HG02588 (cell line): ENCODE data around the gene SALL1.

Source experiments
- ATAC-seq: cut with Tn5 transposase; IDR thresholded peaks from one replicate; pipeline ENCODE4 v1.9.1; 2021; ENCODE audit warnings: mild to moderate bottlenecking, moderate library complexity; ENCODE audit not compliant: unreplicated experiment

SALL1 gene

DNA sequence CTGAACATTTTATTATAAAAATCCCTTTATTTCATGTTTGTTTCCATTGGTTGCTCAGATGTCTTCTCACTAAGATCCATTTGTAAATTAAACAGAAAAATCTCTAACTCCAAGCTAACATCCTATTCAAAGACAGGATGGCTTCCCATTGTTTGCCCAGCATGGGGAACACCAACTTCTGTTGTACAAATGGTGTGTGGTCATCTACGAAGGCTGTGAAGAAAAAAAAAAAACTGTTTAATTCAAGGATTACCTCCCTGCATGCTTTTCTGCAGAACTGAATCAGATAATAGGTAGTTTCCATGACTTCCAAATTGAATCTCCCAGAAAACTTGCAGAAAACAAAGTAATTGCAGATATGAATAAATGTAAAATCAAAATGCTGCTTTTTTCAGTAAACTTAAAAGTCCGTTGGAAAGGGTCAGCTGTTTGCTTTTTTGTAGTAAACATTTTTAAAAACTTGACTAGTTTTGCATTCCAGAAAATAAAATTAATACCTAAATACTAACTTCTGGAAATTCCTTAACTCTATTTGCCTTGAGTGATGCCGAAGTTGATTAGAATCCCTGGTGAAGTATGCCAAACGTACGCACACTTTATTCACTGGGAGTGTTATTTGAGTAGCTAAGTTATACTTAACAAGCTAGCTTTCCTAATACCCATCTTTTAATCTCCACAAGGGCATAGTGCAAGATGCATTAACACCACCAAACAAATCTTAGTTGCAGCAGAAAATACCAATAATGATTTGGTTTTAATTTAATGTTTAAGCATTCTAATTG lies 7.7 kb downstream of the SALL1 start:
- no peak for ATAC-seq

DNA sequence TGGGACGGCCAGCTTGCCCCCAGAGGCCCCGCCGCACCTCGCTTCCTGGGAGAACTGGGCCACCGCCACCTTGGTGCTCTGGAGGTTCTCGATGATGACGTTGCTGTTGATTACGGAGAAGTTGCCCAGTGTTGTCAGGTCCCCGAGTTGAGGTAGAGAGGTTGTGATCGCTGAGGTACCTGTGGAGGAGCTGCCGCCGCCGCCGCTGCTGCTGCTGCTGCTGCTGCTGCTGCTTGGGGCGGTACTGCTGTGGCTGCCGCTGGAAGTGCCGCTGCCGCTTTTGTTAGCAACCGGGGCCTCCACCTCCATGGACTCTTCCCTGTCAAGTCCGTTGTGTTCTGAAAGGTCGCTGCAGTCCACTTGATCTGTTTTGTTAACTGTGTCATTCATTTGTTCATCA lies 9.5 kb downstream of the SALL1 start:
- no peak for ATAC-seq

DNA sequence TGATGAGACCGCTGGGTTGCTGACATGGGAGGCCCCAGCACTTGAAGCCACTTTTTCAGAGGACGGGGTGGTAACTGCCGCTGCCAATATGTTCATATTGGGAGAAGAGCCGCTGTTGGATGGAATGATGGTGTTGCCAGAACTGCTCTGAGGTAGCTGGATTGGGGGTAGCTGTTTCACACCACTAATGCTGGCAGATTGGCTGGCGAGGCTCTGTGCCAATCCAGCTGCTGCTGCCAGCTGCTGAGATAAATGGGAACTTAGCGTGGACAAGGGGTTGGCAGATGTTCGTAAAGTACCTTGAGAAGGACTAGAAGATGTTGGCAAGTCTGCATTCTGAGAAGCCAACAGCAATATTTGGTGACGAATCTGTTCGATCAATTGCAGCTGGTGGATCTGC lies 10.0 kb downstream of the SALL1 start:
- no peak for ATAC-seq

DNA sequence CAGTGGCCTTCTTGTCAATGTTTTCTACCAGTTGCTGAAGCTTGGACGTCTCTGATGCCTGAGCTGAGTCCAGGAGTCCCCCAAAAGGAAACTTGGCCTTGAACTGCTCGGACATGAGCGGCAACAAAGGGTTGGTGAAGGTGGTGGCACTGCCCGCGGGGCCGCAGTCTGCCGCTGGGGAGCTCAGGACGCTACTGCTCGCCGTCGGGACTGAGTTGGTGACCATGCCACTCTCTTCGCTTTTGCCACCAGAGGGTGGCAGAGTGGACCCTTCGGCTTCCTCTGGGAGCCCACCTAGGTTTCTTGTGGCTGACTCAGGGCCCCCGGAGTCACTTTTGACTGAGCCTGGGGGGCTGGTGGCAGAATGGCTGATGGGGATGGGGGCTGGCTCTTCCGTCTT lies 11.0 kb downstream of the SALL1 start:
- no peak for ATAC-seq

DNA sequence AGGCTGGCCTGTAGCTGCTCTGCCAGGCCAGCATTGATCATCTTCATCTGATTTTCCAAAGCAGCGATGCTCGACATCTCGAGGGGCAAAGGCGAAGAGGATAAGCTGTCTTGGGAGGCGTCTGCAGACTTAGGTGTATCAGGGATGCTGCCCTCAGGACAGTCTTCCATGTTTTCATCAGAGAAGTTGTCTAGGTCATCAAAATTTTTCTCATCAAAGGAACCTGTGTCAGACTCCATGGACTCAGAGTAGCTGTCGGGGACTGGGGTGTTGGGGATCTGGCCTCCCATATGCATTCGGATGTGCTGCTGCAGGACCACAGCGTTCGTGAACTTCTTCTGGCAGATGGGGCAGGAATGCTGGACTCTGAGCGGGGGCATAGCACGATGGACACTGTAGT lies 11.5 kb downstream of the SALL1 start:
- ATAC-seq: no peak

DNA sequence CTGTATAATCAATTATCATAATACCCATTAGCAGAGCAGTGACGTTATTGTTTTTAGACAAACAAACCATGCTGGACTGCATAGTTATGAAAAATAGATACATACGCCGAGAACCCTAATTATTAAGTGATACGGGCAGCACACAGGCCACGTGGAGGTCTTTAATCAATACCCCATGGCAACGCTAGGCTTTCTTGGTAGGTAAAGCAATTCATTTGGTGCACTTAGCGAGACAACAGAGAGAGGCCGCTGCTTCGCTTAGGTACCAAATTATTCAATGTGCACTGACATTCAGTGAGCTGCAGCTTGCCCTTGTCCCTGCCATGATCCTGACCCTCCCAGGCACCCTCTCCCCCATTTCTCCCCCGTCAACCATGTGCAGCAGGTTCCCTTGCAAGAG lies 12.9 kb downstream of the SALL1 start:
- no peak for ATAC-seq

DNA sequence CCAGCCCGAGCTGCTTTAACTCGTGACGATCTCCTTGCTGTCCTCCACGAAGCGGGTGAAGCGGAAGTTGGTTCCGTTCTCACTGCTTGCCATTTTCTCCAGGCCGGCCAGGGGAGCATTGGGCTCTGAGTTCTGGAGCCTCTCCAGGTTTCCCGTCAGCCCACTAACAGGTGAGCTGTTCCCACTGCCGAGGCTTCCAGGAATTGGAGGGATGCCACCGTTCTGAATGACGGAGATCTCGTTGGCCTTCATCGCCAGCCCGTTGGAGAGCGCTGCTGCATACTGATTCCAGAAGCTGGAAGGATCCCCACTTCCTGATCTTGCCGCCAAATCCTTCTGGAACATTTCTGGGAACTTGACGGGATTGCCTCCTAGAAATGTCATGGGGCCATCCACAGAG lies 14.0 kb downstream of the SALL1 start:
- ATAC-seq: no peak

DNA sequence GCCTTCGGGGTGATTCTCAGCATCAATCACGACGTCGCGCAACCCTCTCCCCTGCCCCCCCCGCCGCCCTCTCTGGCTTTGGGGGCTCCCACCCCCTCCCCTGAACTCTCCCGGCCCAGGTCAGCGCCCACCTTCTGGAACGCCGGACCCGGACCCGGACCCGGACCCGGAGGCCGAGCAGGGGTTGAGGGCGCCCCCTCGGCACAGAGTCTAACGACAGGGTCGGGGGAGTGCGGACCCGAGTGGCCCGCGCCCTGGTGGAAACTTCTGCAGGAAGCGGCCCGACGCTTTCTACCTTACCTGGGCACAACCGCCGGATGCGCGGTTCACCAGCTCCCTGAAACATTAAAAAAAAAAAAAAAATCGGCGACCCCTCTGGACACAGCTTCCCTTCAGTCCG lies 16.2 kb downstream of the SALL1 start:
- no peak for ATAC-seq

DNA sequence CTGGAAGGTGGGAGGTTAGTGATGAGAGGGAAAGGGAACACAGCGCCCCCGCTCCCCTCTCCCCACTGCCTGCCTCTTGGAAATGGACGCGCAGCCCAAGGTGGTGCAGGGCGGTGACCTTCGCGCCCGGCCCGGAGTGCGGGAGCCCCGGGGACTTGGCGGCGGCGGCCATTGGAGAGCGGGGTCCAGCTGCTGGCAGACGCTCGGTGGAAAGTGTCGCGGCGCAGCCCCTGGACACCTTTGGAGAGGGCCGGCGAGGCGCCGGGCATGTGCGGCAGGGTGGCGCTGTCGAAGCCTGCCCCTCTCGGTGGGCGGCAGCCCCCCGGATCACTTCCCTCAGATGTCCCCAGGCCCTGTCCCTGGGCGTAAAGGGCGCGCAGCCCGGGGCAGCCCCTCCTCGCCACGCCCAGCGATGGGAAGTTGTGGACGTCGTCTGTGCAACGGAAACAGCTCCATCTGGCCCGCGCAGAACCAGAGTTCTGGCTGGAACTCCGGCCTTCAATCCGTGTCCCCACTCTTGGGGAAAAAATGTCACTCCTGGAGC lies 16.7 kb downstream of the SALL1 start:
- no peak for ATAC-seq

DNA sequence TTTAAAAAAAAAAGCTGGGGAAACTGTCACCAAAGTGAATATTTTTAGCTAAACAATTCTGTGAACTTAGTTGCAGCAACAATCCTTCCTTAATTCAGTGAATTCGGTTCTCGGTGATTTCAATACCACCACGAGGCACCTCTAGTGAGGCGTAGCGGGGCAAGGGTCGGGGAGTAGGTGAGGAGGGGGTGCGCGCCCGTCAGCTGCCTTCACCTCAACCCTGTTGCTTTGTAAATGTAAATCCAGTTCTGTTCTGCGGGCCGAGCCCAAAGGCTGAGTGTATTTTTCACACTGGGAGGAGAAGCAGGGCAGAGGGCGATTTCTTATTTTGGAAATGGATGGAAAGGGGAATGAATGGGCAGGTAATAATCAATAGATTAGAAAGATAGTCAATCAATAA lies 17.4 kb downstream of the SALL1 start:
- no peak for ATAC-seq

DNA sequence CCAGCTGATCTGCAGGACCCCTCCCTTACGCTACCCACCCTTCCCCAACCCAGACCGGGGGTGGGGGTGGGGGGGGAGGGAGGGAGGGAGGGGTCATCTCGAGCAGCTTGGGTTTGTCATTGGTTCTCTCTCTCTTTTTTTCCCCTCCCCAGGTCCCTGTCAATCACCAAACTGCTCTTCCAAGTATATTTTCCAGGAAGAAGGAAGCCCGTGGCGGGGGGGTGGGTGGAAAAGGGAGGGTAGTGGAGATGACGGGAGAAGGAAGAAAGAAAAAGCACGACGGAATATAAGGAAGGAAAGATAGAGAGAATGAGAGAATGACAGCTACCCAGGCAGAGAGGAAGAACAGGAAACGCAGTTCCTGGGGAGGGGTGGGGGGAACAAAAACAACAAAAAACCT lies 17.9 kb downstream of the SALL1 start:
- ATAC-seq: no peak

DNA sequence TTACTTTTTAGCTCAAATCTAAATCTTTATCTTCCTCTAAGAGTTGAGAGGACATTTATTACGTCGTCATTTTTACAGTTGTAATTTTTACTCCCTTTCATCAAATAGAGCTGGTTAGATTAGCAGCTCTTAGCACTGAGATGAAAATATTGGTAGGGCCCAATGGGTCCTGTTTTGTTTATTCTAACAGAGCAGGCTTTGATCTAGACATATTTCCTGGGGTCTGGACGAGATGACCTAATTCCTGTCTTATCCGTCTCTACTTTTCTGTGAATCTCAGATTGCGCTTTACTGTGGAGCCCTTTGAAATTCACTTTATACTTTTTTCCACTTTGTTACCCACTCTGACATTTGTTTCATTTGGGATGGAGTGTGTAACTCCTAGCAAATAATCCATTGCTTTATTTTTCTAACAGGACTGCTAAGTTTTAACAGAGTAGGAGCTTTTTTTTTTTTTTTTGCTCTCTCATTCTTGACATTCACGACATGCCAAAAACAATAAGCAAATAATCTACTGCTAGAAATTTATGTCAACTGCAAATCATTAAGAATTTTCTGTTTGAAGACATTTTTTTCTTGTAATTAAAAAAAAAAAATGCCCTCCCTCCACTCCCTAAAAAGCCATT lies 18.5 kb downstream of the SALL1 start:
- ATAC-seq: no peak

DNA sequence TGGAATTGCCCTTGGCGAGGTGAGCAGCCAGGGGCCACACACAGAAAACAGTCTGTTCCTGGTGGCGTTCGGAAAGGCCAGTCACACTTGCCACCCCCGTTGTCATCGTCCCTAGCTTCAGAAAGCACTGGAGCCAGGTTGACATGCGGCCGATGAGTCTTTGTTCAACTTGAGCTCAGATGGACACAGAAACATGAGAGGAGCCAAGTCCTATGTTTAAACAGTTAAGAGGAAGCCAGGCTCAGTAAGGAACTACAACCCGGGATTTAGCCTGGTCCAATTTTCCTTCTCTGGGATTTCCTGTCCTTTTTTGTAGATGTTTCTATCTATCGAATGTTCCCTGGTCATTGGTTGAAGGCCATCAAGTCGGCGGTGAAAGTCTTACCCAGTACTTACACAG lies 19.5 kb downstream of the SALL1 start:
- no peak for ATAC-seq

DNA sequence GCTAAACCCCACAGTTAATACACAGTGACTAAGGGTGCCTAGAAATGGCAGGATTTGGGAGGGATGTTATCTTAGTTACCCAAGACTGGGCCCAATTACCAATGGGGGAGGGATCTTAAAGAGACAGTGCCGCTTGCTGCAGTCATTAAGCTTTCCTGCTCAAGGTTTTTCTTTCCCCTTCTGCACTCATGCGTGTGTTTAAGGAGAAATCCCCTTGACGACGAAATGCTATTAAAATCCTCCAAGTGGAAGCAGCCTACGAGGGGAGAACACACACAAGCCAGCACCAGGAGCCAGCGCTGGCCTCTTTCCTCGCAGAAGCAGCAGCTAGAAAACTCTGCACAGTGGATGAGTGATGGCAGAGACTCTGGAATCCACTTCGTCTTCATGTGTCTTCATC lies 22.0 kb downstream of the SALL1 start:
- no peak for ATAC-seq

DNA sequence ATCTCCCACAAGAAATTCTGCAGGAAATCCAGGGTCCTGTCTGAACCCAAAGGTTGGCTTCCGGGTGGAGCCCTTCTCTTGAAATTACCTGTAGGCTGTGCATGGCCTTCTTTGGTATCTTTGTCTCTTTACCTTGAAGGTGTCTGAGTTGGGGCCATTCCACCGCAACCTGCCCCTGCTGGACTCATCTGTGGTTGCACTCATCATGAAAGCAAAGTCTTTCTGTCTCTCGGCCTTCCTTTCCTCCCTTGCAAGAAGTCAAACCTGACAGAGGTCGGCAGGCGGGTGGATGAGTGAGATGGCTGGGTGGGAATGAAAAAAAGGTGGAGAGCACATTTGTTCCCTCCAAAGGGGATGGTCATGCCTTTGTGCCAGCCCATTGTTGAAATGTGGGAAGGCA lies 25.1 kb downstream of the SALL1 start:
- ATAC-seq: no peak

DNA sequence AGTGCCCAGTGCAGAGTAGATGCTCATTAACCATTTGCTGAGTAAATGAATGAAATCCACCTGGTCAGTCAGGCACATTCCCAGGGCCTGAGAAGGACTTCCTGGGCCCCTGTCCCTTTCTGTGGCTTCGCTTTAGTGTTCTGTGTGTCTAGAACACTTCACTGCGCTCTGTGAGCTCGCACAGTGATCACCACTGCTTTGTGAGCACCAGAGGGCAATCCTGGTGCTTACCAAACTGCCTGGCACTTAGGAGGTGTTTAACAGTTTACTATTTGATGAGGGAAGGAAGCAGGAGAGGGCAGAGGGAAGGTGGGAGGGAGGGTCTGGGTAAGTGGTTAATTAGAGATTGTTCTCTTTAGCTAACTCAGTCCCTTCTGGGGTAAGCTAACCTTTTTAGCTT lies 26.2 kb downstream of the SALL1 start:
- no peak for ATAC-seq

DNA sequence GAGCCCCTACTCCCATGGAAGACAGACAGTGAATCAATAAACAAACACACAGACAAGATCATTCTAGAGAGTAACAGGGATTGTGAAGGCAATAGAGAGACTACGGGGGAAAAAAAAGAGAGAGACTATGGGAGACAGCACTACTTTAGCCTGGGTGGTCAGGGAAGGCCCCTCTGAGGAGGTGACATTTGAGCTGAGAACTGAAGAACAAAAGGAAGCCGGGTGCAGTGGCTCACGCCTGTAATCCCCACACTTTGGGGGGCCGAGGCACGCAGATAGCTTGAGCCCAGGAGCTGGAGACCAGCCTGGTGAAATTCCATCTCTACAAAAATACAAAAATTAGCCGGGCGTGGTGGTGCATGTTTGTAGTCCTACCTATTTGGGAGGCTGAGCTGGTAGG lies 29.2 kb downstream of the SALL1 start:
- no peak for ATAC-seq

DNA sequence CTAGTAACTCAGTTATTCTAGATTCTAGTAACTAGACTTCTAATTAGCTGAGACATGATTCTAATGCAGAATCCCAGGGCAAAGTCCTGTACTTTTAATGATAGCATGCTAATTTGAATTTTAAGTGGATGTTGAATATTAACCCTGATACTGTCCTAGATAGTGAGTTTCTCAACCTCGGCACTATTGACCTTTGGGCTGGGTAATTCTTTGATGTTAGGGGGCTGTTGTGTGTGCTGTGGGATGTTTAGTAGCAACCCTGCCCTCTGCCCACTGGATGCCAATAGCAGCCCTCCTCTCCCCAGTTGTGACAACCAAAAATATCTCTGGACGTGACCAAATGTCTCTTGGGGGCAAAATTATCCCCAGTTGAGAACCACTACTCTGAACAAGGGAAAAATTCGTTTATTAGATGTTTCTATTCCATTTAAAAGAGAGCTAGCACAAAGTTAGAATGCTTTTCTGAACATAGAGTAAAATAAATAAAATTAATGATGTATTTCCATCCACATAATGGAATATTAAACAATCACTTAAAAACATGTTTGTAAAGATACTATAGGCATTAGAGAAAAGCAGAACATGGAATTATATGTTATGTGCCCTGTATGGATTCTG lies 30.2 kb downstream of the SALL1 start:
- ATAC-seq: no peak

DNA sequence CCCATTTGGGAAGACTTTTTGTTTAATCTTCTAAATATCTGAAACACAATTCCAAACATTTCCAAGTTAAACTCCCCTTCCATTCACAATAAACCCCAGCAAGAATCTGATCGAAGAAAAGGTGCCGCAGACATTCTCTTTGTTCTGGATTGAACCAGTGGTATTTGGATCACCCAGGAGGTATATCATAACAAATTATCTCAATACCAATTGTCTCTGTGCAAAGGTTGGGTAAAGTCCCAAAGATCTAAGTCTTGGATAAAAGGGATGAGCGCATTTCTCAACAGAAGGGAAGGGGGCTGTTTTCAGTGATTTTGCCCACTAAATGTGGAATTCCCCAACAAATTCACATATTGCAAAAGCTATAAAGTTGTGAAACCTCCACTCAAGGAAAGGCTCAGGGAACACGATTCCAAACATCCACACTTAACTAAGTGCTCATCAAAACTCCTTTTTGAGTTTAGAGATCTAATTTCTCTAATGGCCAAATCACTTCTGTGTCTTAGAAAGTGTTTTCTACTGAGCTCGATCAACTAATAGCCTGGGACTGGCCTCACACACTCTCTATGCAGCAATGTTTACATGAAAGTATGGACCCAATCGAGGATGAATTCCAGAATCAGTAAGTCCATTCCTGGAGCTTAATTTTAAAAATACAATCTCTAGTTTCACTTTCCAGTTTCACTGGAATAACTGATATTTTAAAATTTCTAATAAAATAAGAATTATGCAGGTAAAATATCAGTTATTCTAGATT lies 30.9 kb downstream of the SALL1 start:
- ATAC-seq: no peak

DNA sequence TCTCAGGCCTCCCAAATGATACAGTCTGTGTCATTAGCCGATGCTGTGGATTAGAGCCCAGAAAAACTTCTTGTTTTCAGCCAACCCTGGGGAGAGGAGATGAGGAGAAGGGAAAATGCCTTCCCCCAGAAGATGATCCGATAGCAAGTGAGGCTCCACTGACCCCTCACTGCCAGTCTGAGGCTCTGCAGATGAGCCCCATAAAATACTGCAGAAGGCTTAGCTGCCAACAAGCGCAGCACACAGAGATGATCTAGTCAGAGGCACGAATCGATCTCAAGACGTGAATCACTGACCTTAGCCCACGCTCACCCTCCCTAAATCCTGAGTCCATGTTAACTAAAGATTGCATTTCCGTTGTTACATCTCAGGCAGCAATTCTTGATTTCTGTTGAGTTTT lies 31.5 kb downstream of the SALL1 start:
- no peak for ATAC-seq

DNA sequence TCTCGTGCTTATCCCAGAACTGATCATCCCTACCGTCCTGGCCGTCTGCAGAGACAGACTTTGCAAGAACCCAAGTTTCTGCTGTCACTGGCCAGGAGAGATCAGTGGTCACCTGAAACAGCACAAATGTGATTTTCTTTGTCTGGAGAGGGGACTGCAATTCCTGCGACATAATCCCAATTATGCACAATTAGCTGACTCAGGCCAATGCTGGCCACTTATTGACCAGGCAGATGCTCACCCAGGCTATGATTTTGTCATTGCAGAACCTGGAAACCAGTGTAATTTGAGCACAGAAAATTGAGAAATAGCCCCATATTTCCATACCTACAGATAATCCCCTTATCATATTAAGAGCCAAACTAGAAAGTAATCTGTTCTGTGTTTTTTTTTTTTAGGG lies 34.7 kb downstream of the SALL1 start:
- ATAC-seq: no peak
